Liver (tissue), 3 donors: Measurements from ENCODE around the gene TSPEAR.

Source experiments
- EGR1 ChIP-seq, 2 donors: IDR thresholded peaks; 2 replicates each; pipeline ENCODE4 v1.6.1; 2016 to 2018; ENCODE audit warnings: antibody characterized with exemption in 2 of 2, low read depth in 2 of 2
- GABPA ChIP-seq, 2 donors: IDR thresholded peaks in 1 of 2; conservative IDR thresholded peaks in 1 of 2; 2 replicates each; pipeline ENCODE4 v1.6.1; 2016; ENCODE audit warnings: antibody characterized with exemption in 2 of 2, mild to moderate bottlenecking in 1 of 2, moderate library complexity in 1 of 2
- RAD21 ChIP-seq, 2 donors: IDR thresholded peaks; 2 replicates each; pipeline ENCODE4 v1.6.1; 2016; ENCODE audit warnings: antibody characterized with exemption in 2 of 2, mild to moderate bottlenecking in 2 of 2
- RXRA ChIP-seq, 2 donors: IDR thresholded peaks; 2 replicates each; pipeline ENCODE4 v1.6.1; 2017 to 2018; ENCODE audit warnings: antibody characterized with exemption in 2 of 2, mild to moderate bottlenecking in 1 of 2
- TAF1 ChIP-seq: conservative IDR thresholded peaks from 2 replicates; pipeline ENCODE4 v1.6.1; 2016; ENCODE audit warnings: antibody characterized with exemption, mild to moderate bottlenecking
- YY1 ChIP-seq: IDR thresholded peaks from 2 replicates; pipeline ENCODE4 v1.6.1; 2016; ENCODE audit warnings: antibody characterized with exemption, mild to moderate bottlenecking
- TF ChIP-seq, protein P1 (sequence below): fragments of 150-350 bp; IDR thresholded peaks from 2 replicates; pipeline ENCODE4 v1.5.1; 2017; ENCODE audit warnings: improper control_type of control experiment, low read depth, low read length; ENCODE audit not compliant: missing input control
- TF ChIP-seq, protein P2 (sequence below): IDR thresholded peaks from 2 replicates; pipeline ENCODE4 v1.6.1; 2016; ENCODE audit warnings: antibody characterized with exemption
- TF ChIP-seq, protein P3 (sequence below): IDR thresholded peaks from 2 replicates; pipeline ENCODE4 v1.6.1; 2016; ENCODE audit warnings: antibody characterized with exemption
- TF ChIP-seq, protein P4 (sequence below): IDR thresholded peaks from 2 replicates; pipeline ENCODE4 v1.6.1; 2016; ENCODE audit warnings: antibody characterized with exemption
- donor health status: healthy.
- donor health status: healthy.

DNA sequence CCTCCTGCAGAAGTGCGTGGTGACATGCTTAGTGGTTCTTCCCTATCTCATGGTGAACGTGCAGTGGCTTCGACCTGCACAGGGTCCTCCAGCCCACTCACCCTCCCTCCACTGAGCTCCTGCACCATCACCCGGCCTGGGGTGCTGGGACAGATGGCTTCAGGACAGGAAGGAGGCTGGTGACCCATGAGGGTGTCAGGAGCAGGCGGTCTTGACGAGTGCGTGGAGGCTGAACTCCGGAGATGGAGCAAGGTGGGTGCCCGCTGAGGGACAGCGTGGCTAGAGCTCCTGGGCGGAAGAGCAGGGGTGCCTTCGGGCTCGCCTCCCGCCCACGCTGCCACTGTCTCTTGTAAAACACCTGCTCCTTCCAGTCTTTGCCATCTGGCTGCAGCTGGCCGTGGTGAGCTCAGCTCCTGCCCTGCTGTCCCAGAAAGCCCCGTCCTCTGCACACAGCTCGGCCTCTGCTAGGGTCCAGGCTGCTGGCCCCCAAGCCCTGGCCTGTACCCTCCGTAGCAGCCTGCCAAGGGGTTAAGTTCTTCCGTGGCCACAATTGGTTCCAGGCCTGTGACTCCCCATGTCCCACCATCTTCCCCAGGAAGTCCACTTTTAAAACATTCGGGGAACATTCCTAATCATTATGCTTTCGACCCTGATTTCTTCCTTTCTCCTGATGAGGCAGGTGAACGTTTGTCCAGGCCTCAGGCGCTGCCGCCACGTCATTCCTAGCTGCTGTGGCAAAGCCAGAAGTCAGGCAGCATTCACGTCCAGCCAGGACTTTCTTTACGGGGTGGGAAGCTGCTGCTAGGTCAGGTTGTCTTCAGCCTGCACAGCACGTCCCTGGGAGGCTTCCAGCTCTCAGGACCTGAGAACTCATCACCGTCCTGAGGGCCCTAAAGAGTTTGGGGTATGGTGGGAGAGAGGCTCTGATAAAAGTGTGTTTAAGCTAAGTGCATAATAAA lies 179.5 kb downstream of the TSPEAR start:
- TF ChIP-seq, protein P1, sequence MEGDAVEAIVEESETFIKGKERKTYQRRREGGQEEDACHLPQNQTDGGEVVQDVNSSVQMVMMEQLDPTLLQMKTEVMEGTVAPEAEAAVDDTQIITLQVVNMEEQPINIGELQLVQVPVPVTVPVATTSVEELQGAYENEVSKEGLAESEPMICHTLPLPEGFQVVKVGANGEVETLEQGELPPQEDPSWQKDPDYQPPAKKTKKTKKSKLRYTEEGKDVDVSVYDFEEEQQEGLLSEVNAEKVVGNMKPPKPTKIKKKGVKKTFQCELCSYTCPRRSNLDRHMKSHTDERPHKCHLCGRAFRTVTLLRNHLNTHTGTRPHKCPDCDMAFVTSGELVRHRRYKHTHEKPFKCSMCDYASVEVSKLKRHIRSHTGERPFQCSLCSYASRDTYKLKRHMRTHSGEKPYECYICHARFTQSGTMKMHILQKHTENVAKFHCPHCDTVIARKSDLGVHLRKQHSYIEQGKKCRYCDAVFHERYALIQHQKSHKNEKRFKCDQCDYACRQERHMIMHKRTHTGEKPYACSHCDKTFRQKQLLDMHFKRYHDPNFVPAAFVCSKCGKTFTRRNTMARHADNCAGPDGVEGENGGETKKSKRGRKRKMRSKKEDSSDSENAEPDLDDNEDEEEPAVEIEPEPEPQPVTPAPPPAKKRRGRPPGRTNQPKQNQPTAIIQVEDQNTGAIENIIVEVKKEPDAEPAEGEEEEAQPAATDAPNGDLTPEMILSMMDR, result no peak
- TF ChIP-seq TAF1 (no peak), EGR1 (IDR thresholded peaks at IDR 0.05; ENCODE audit: low read depth in 2 of 2) (no peak), GABPA (IDR thresholded peaks at IDR 0.05 in 1 of 2, conservative IDR thresholded peaks at IDR 0.05 in 1 of 2) (no peak), RAD21 (IDR thresholded peaks at IDR 0.05) (no peak), YY1 (no peak), RXRA (IDR thresholded peaks at IDR 0.05) (no peak)
- TF ChIP-seq, protein P2, sequence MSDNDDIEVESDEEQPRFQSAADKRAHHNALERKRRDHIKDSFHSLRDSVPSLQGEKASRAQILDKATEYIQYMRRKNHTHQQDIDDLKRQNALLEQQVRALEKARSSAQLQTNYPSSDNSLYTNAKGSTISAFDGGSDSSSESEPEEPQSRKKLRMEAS, result no peak
- TF ChIP-seq, protein P3, sequence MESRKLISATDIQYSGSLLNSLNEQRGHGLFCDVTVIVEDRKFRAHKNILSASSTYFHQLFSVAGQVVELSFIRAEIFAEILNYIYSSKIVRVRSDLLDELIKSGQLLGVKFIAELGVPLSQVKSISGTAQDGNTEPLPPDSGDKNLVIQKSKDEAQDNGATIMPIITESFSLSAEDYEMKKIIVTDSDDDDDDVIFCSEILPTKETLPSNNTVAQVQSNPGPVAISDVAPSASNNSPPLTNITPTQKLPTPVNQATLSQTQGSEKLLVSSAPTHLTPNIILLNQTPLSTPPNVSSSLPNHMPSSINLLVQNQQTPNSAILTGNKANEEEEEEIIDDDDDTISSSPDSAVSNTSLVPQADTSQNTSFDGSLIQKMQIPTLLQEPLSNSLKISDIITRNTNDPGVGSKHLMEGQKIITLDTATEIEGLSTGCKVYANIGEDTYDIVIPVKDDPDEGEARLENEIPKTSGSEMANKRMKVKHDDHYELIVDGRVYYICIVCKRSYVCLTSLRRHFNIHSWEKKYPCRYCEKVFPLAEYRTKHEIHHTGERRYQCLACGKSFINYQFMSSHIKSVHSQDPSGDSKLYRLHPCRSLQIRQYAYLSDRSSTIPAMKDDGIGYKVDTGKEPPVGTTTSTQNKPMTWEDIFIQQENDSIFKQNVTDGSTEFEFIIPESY, result no peak
- TF ChIP-seq, protein P4, sequence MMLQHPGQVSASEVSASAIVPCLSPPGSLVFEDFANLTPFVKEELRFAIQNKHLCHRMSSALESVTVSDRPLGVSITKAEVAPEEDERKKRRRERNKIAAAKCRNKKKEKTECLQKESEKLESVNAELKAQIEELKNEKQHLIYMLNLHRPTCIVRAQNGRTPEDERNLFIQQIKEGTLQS, result no peak
